Measurements from ENCODE around the gene ATG9B. TPM values are rescaled to one million over a fixed set of nuclear protein-coding genes. Genes with fewer than 3 reads are reported as not detected.

Gene ATG9B
- polyA plus RNA-seq, 2 of the 4 experiments (the other 2 are of a cell fraction) = 0.06 to 0.23 TPM

DNA sequence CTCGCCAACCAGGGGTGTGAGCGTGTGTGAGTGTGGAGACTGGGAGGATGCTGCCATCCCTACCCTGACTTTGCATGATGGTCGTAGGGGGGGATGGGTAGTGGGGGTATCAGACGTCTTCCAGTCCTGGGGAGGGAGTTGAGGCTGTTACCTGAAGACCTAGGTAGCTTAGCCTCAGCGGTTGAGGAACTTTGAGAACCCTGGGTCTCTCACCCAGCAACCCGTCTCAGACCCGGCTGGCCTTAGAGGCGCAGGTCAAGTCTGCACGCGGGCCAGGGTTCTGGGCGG lies 37.8 kb upstream of the ATG9B start (continued):
- TF ChIP-seq, protein P1, sequence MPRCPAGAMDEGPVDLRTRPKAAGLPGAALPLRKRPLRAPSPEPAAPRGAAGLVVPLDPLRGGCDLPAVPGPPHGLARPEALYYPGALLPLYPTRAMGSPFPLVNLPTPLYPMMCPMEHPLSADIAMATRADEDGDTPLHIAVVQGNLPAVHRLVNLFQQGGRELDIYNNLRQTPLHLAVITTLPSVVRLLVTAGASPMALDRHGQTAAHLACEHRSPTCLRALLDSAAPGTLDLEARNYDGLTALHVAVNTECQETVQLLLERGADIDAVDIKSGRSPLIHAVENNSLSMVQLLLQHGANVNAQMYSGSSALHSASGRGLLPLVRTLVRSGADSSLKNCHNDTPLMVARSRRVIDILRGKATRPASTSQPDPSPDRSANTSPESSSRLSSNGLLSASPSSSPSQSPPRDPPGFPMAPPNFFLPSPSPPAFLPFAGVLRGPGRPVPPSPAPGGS (IDR thresholded peaks at IDR 0.05) = no peak
- TF ChIP-seq TFCP2L1 (CRISPR knock-in tag; IDR thresholded peaks at IDR 0.05) (no peak), PHF8 (IDR thresholded peaks at IDR 0.05; ENCODE audit: borderline replicate concordance, low read depth) (no peak), MAFK (IDR thresholded peaks at IDR 0.05; ENCODE audit: partially characterized antibody) (no peak), HOXB13 (CRISPR knock-in tag; IDR thresholded peaks at IDR 0.05; ENCODE audit: low read depth) (peak; percentile 38; the same call in 1 of the 2 replicates), HEYL (CRISPR knock-in tag; IDR thresholded peaks at IDR 0.05) (no peak), BHLHE40 (IDR thresholded peaks at IDR 0.05; ENCODE audit: low read depth, low read length) (no peak), FOSL2 (IDR thresholded peaks at IDR 0.05) (no peak), FOSL2 (CRISPR knock-in tag; IDR thresholded peaks at IDR 0.05) (no peak), JUNB (IDR thresholded peaks at IDR 0.05) (no peak), JUN (IDR thresholded peaks at IDR 0.05) (peak in 1 of 2 experiments; percentile 43; a peak in 2 of 5 replicates), CHD4 (IDR thresholded peaks at IDR 0.05; ENCODE audit: borderline replicate concordance) (no peak), EHF (CRISPR knock-in tag; IDR thresholded peaks at IDR 0.05) (no peak), EP300 (IDR thresholded peaks at IDR 0.05) (no peak), CBX2 (IDR thresholded peaks at IDR 0.05; ENCODE audit: borderline replicate concordance, low read depth) (no peak), RARB (CRISPR knock-in tag; IDR thresholded peaks at IDR 0.05) (no peak), ZFP36 (IDR thresholded peaks at IDR 0.05; ENCODE audit: borderline replicate concordance, partially characterized antibody) (no peak)
- TF ChIP-seq, protein P2, sequence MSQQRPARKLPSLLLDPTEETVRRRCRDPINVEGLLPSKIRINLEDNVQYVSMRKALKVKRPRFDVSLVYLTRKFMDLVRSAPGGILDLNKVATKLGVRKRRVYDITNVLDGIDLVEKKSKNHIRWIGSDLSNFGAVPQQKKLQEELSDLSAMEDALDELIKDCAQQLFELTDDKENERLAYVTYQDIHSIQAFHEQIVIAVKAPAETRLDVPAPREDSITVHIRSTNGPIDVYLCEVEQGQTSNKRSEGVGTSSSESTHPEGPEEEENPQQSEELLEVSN (IDR thresholded peaks at IDR 0.05; ENCODE audit: borderline replicate concordance, low read depth) = peak; percentile 63; the same call in 1 of the 2 replicates
- TF ChIP-seq, protein P3, sequence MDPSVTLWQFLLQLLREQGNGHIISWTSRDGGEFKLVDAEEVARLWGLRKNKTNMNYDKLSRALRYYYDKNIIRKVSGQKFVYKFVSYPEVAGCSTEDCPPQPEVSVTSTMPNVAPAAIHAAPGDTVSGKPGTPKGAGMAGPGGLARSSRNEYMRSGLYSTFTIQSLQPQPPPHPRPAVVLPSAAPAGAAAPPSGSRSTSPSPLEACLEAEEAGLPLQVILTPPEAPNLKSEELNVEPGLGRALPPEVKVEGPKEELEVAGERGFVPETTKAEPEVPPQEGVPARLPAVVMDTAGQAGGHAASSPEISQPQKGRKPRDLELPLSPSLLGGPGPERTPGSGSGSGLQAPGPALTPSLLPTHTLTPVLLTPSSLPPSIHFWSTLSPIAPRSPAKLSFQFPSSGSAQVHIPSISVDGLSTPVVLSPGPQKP (IDR thresholded peaks at IDR 0.05; ENCODE audit: low read depth, low read length) = no peak
- TF ChIP-seq, protein P4, sequence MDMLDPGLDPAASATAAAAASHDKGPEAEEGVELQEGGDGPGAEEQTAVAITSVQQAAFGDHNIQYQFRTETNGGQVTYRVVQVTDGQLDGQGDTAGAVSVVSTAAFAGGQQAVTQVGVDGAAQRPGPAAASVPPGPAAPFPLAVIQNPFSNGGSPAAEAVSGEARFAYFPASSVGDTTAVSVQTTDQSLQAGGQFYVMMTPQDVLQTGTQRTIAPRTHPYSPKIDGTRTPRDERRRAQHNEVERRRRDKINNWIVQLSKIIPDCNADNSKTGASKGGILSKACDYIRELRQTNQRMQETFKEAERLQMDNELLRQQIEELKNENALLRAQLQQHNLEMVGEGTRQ (IDR thresholded peaks at IDR 0.05) = no peak
- TF ChIP-seq, protein P5, sequence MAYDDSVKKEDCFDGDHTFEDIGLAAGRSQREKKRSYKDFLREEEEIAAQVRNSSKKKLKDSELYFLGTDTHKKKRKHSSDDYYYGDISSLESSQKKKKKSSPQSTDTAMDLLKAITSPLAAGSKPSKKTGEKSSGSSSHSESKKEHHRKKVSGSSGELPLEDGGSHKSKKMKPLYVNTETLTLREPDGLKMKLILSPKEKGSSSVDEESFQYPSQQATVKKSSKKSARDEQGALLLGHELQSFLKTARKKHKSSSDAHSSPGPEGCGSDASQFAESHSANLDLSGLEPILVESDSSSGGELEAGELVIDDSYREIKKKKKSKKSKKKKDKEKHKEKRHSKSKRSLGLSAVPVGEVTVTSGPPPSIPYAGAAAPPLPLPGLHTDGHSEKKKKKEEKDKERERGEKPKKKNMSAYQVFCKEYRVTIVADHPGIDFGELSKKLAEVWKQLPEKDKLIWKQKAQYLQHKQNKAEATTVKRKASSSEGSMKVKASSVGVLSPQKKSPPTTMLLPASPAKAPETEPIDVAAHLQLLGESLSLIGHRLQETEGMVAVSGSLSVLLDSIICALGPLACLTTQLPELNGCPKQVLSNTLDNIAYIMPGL (CRISPR knock-in tag; IDR thresholded peaks at IDR 0.05; ENCODE audit: borderline replicate concordance) = no peak

DNA sequence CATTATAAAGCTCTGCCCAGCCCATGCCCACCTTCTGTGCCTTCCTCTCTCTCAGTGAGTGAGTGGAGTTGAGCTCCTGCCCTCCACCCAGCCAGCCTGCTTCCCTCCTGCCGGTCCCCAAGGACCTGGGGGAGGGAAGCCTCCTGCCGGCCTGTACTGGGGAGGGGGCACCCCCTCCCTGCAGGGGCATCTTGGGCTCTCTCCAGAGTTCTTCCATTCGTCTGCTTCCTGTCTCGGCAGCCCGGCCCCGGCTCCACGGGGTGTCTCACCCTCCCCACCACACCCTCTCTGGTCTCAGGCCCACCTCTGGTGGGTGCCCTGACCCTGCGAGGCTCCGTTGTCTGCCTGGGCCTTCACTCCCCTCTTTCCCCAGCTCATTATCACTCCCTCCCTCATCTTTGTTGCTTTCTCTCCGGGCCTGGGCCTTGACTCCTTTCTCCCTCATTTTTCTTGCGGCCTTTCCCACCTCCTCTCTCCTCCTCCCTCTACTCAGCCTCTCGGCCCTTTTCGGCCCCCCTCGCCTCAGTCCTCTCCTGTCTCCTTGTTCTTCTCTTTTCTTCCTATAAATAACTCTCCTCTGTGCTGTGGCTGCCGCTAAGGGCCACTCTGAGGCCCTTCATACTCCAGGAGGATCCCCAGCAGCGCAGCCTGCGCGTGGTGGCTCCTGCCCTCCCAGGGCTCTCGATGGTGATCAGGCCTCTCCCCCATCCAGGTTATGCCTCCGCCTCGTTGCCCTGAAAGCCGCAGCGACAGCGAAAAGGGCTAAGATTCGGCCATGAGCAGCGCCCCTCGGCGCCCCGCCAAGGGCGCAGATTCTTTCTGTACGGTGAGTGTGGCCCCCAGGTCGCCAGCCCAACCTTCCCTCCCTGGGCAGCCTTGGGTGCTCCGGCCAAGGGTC lies 37.2 kb upstream of the ATG9B start:
- FAIRE-seq (no peak), DNase-seq (ENCODE audit: low read depth in 1 of 2, low spot score in 1 of 2) (peak in 1 of 2 experiments; percentile 60), ATAC-seq (peak; percentile 0 to 2; a peak in 3 of 6 replicates)
- WGBS (ENCODE audit: missing lambda C conversion rate) = 4% methylated on average over 18 of the region's 33 CpGs
- CTCF ChIA-PET = interaction anchor here (0.7 to 5.7 kb wide), 15 partner anchors 13 to 97 kb away, joined by 3 to 64 read pairs (median 7); partner anchors contain the start of genes ABCB8, AGAP3 and FASTK
- TF ChIP-seq RNF2 (IDR thresholded peaks at IDR 0.05; ENCODE audit: borderline replicate concordance, low read depth) (peak; percentile 38; the same call in 1 of the 2 replicates), ZNF302 (CRISPR knock-in tag; IDR thresholded peaks at IDR 0.05) (no peak), EP300 (IDR thresholded peaks at IDR 0.05) (no peak), POLR2A (IDR thresholded peaks at IDR 0.05; ENCODE audit: low read length) (peak; percentile 32; the same call in 1 of the 2 replicates), GATA3 (IDR thresholded peaks at IDR 0.05; ENCODE audit: borderline replicate concordance) (no peak)
- TF ChIP-seq, protein P4 (IDR thresholded peaks at IDR 0.05) = no peak
- POLR2A ChIA-PET = interaction anchor here (0.5 to 2.2 kb wide), 11 partner anchors 9 to 166 kb away, joined by 4 to 20 read pairs (median 6); partner anchors contain the start of genes ABCB8, ABCF2, AGAP3 and FASTK
- Histone ChIP-seq H3K27ac (peak overlapping the region; percentile 99), H3K4me1 (peaks cover 44% of the 10 kb centered on the region), H3K4me2 (peak overlapping the region; percentile 92), H3K9me3 (no peaks in the 10 kb centered on the region), H3K4me3 (peak overlapping the region; percentile 86)

Data from A549 (cell line).